GM12878 (cell line): ENCODE measurements around the gene FHIP2A. TPM values are rescaled to one million over a fixed set of nuclear protein-coding genes. Genes with fewer than 3 reads are reported as not detected.

Experiments
- ATAC-seq: fragments of 200-7000 bp; cut with Tn5 transposase; 3 replicates; pipeline ENCODE4 v1.9.1; 2020; ENCODE audit warnings: mild to moderate bottlenecking, moderate library complexity
- BruUV-seq: library from RNA; stranded (reverse); fragments of 400-500 nt; replicated peaks from 2 replicates; lab custom pipeline; 2021; lab: Mats Ljungman, UMichigan
- CTCF ChIA-PET: fragments of 300-600 bp; sonication (Branson Sonifier 250); formaldehyde crosslinking; extraction: SDS; loops from one replicate; lab custom pipeline; 2021; ENCODE audit warnings: inconsistent platforms; lab: Yijun Ruan, JAX
- POLR2A ChIA-PET: fragments of 350-600 bp; formaldehyde crosslinking; extraction: SDS; loops from one replicate; lab custom pipeline; 2021; ENCODE audit warnings: inconsistent platforms; lab: Charles Lee
- RAD21 ChIA-PET: fragments of 300-600 bp; sonication (Branson Sonifier 250); formaldehyde crosslinking; loops from one replicate; lab custom pipeline; 2023; ENCODE audit warnings: antibody characterized with exemption; ENCODE audit not compliant: unreplicated experiment; lab: Charles Lee
- SMC1A ChIA-PET: fragments of 300-600 bp; sonication (Branson Sonifier 250); formaldehyde crosslinking; loops from one replicate; lab custom pipeline; 2023; ENCODE audit not compliant: unreplicated experiment, uncharacterized antibody; lab: Charles Lee
- DNase-seq: peaks from one replicate; pipeline ENCODE4 v3.0.0-alpha.2; 2011; ENCODE audit warnings: low read depth, low spot score
- FAIRE-seq: peaks from 3 replicates; lab custom pipeline; 2011; peaks lifted over from hg19 to GRCh38; lab: Jason Lieb, UNC
- H2AFZ ChIP-seq: 2 replicates; pipeline ENCODE4 v1.6.0; 2011; ENCODE audit warnings: low read depth, low read length, control low read depth; ENCODE audit not compliant: control insufficient read depth
- H3K27ac ChIP-seq: 2 replicates; pipeline ENCODE4 v1.5.1; 2011; ENCODE audit warnings: control low read depth; ENCODE audit not compliant: control insufficient read depth, insufficient read depth
- H3K27me3 ChIP-seq, 2 experiments: replicated peaks in 1 of 2; 2 replicates each; pipeline versions ENCODE4 v1.6.0 to v1.6.1; 2011; ENCODE audit warnings: low read length in 1 of 2; ENCODE audit not compliant: control insufficient read depth in 2 of 2, insufficient read depth in 2 of 2
- H3K36me3 ChIP-seq, 2 experiments: 2 replicates each; pipeline ENCODE4 v1.5.1; 2011; ENCODE audit warnings: low read length in 1 of 2; ENCODE audit not compliant: control insufficient read depth in 2 of 2, insufficient read depth in 2 of 2
- H3K4me1 ChIP-seq: 2 replicates; pipeline ENCODE4 v1.6.1; 2011; ENCODE audit warnings: mild to moderate bottlenecking, low read length, moderate library complexity, mixed read lengths; ENCODE audit not compliant: control insufficient read depth, insufficient read depth
- H3K4me2 ChIP-seq: 2 replicates; pipeline ENCODE4 v1.6.0; 2011; ENCODE audit warnings: control low read depth; ENCODE audit not compliant: control insufficient read depth, insufficient read depth
- H3K4me3 ChIP-seq: fragments of 200-600 bp; sonication (generic); 2 replicates; pipeline ENCODE4 v1.5.1; 2016
- H3K79me2 ChIP-seq: 2 replicates; pipeline ENCODE4 v1.6.0; 2011; ENCODE audit warnings: low read length; ENCODE audit not compliant: control insufficient read depth, insufficient read depth
- H3K9ac ChIP-seq: 2 replicates; pipeline ENCODE4 v1.8.0; 2011; ENCODE audit warnings: low read length, control low read depth, mixed read lengths; ENCODE audit not compliant: control insufficient read depth, insufficient read depth
- H3K9me3 ChIP-seq: replicated peaks from 3 replicates; pipeline ENCODE4 v1.5.1; 2011; ENCODE audit warnings: mild to moderate bottlenecking, low read length; ENCODE audit not compliant: control insufficient read depth, insufficient read depth
- H4K20me1 ChIP-seq: 2 replicates; pipeline ENCODE4 v1.6.0; 2011; ENCODE audit not compliant: control insufficient read depth, insufficient read depth
- BHLHE40 ChIP-seq, 2 experiments: fragments of 450-650 bp in 1 of 2; IDR thresholded peaks; 2 replicates each; pipeline ENCODE4 v1.6.1; 2011 to 2017; ENCODE audit warnings: low read depth in 2 of 2, borderline replicate concordance in 1 of 2, improper control_type of control experiment in 1 of 2, low read length in 1 of 2, mild to moderate bottlenecking in 1 of 2
- CREM ChIP-seq: IDR thresholded peaks from 2 replicates; pipeline ENCODE4 v1.6.1; 2014; ENCODE audit warnings: antibody characterized with exemption, low read depth
- HDAC2 ChIP-seq: fragments of 200-600 bp; sonication (generic); IDR thresholded peaks from 2 replicates; pipeline ENCODE4 v1.6.1; 2017
- JUNB ChIP-seq: IDR thresholded peaks from 2 replicates; pipeline ENCODE4 v1.6.1; 2016; ENCODE audit warnings: antibody characterized with exemption, mild to moderate bottlenecking
- KLF5 ChIP-seq: fragments of 450-650 bp; IDR thresholded peaks from 2 replicates; pipeline ENCODE4 v1.6.1; 2014; ENCODE audit warnings: mild to moderate bottlenecking; ENCODE audit not compliant: partially characterized antibody
- MEF2B ChIP-seq: fragments of 450-650 bp; IDR thresholded peaks from 2 replicates; pipeline ENCODE4 v1.6.1; 2018; ENCODE audit warnings: mild to moderate bottlenecking, moderate library complexity; ENCODE audit not compliant: partially characterized antibody, poor library complexity, severe bottlenecking
- PRDM15 ChIP-seq: fragments of 450-650 bp; formaldehyde crosslinking; IDR thresholded peaks from 2 replicates; pipeline ENCODE4 v1.4.0; 2020; ENCODE audit warnings: mild to moderate bottlenecking, moderate library complexity
- RB1 ChIP-seq: fragments of 450-650 bp; formaldehyde crosslinking; IDR thresholded peaks from 2 replicates; pipeline ENCODE4 v1.6.1; 2017; ENCODE audit warnings: mild to moderate bottlenecking, borderline replicate concordance
- SIN3A ChIP-seq: IDR thresholded peaks from 2 replicates; pipeline ENCODE4 v1.6.1; 2012; ENCODE audit warnings: low read depth, low read length, improper control_type of control experiment
- SMAD5 ChIP-seq: IDR thresholded peaks from 2 replicates; pipeline ENCODE4 v1.6.1; 2016; ENCODE audit warnings: antibody characterized with exemption, low read depth
- TCF12 ChIP-seq: IDR thresholded peaks from 2 replicates; pipeline ENCODE4 v1.6.1; 2011; ENCODE audit warnings: low read depth, mild to moderate bottlenecking, low read length
- ZNF592 ChIP-seq: fragments of 450-650 bp; IDR thresholded peaks from 2 replicates; pipeline ENCODE4 v1.6.1; 2017; ENCODE audit warnings: mild to moderate bottlenecking, moderate library complexity
- ZSCAN29 ChIP-seq: fragments of 450-650 bp; IDR thresholded peaks from 2 replicates; pipeline ENCODE4 v1.6.1; 2017; ENCODE audit warnings: mild to moderate bottlenecking, moderate library complexity
- WGBS: methylation state at CpG from one replicate; pipeline ENCODE4 v1.1.6; 2016; ENCODE audit warnings: low lambda C conversion rate; ENCODE audit not compliant: insufficient replicate concordance, insufficient coverage; ENCODE audit errors: missing lambda C conversion rate; 5-methylcytosine and 5-hydroxymethylcytosine counted together
- in situ Hi-C: fragments of 300-500 bp; cut with MboI; formaldehyde crosslinking; loops from 9 replicates; pipeline ENCODE4 v1.14.3; 2018; ENCODE audit warnings: mixed read lengths
- intact Hi-C: fragments of 100-400 bp; cut with micrococcal nuclease; formaldehyde crosslinking; loops from one replicate; pipeline ENCODE4 v1.14.2; 2022; ENCODE audit not compliant: unreplicated experiment
- polyA plus RNA-seq, 11 experiments: library from polyadenylated mRNA; depleted of rRNA in 4 of 11; unstranded in 6 of 11; stranded (reverse) in 5 of 11; fragments of >200 nt; fragmentation: Nextera tagmentation in 4 of 11; fragmentation: Illumina TruSeq in 1 of 11; extraction: Ambion mirVana in 4 of 11; extraction: Trizol in 1 of 11; gene quantifications; 1 replicate in 1 of 11; 2 replicates in 10 of 11; pipeline versions ENCODE4 v1.2.1 to v1.2.3, GENCODE V29; 2011 to 2016; ENCODE audit warnings: inconsistent platforms in 2 of 11, missing spikeins in 2 of 11, low read depth in 1 of 11
- total RNA-seq, 4 experiments: library from RNA; depleted of rRNA in 3 of 4; stranded (reverse); fragments of >200 nt in 3 of 4; fragmentation: Illumina TruSeq in 1 of 4; extraction: Trizol in 1 of 4; gene quantifications; 2 replicates each; pipeline versions ENCODE4 v1.2.1 to v1.2.3, GENCODE V29; 2013 to 2021
- TF ChIP-seq, protein P1 (sequence below): IDR thresholded peaks from 2 replicates; pipeline ENCODE4 v1.6.1; 2011; ENCODE audit warnings: mild to moderate bottlenecking, low read depth, low read length, moderate library complexity; ENCODE audit not compliant: insufficient replicate concordance

The FHIP2A gene
- total and polyA plus RNA-seq, 10 of the 15 experiments (the other 5 are each of a cell fraction or from before 2014, with no cell fraction given) = 6.8 to 30.4 (median 17.0) TPM

- TF ChIP-seq SMAD5 (no peak), MEF2B (no peak), ZNF592 (no peak)
Observed at GRCh38 chr10:114839901-114840300, 18.3 kb downstream of the FHIP2A start (continued).

DNA sequence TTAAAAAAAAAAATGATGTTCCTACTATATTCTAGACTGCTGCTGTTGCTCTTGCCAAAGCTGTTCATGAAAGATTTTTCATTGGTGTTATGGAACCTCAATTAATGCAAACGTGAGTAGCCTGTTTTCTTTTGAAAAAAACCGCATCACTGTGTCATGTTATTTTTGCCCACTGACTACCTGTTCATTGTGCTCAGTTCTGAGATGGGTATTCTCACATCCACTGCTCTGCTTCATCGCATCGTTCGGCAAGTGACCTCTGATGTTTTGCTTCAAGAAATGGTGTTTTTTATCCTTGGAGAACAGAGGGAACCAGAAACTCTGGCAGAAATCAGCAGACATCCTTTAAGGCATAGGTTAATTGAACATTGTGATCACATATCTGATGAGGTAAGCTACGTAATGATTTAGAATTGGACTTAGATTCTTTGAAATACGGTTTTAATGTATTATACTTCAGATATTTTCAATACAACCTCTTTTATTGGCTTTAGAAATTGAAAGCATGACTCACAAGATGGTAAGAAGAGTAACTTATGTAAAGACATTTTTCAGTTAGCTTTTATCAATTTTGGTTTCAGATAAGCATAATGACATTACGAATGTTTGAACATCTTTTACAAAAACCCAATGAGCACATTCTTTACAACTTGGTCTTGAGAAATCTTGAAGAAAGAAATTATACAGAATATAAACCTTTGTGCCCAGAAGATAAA lies 24.6 kb downstream of the FHIP2A start:
- Histone ChIP-seq H3K9ac (no peak overlapping the region), H3K27me3 (no peaks in the 10 kb centered on the region), H4K20me1 (no peaks in the 10 kb centered on the region), H3K27ac (no peak overlapping the region), H3K79me2 (no peaks in the 10 kb centered on the region), H3K36me3 (peaks cover 1 to 25% of the 10 kb centered on the region in 2 experiments), H3K9me3 (no peaks in the 10 kb centered on the region), H3K4me3 (no peak overlapping the region), H2AFZ (no peak overlapping the region), H3K4me1 (no peaks in the 10 kb centered on the region), H3K4me2 (no peak overlapping the region)
- ChIA-PET RAD21 (interaction anchor here (1.1 kb wide), 1 partner anchor 141 kb away, joined by 3 read pairs; no protein-coding TSS in a partner anchor), POLR2A (no interaction called here), CTCF (interaction anchor here (1.5 to 1.9 kb wide), 2 partner anchors 24 to 33 kb away, joined by 3 to 6 read pairs; partner anchors contain the start of gene FHIP2A), SMC1A (no interaction called here)
- no peak for DNase-seq
- TSS peak; percentile 14 for BruUV-seq
- in situ Hi-C loops = no loop called here
- intact Hi-C loops = no loop called here
- ATAC-seq = no peak
- no peak for FAIRE-seq
- WGBS = 85% methylated on average over 8 of the region's 8 CpGs
- TF ChIP-seq JUNB (no peak), KLF5 (no peak), RB1 (no peak), HDAC2 (no peak), ZSCAN29 (no peak), SIN3A (no peak), TCF12 (no peak), PRDM15 (CRISPR knock-in tag) (no peak), BHLHE40 (IDR thresholded peaks at IDR 0.05; ENCODE audit: borderline replicate concordance in 1 of 2, low read depth in 2 of 2, low read length in 1 of 2) (no peak), CREM (no peak)
- TF ChIP-seq, protein P1, sequence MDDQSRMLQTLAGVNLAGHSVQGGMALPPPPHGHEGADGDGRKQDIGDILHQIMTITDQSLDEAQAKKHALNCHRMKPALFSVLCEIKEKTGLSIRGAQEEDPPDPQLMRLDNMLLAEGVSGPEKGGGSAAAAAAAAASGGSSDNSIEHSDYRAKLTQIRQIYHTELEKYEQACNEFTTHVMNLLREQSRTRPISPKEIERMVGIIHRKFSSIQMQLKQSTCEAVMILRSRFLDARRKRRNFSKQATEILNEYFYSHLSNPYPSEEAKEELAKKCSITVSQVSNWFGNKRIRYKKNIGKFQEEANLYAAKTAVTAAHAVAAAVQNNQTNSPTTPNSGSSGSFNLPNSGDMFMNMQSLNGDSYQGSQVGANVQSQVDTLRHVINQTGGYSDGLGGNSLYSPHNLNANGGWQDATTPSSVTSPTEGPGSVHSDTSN = no peak
